CD4-positive, alpha-beta T cell (primary cell): ENCODE measurements around the gene GARIN1A. TPM values are rescaled to one million over a fixed set of nuclear protein-coding genes. Genes with fewer than 3 reads are reported as not detected.

Source experiments
- ATAC-seq: fragments of 200-7000 bp; cut with Tn5 transposase; one replicate; pipeline ENCODE4 v1.10.0; 2022; ENCODE audit warnings: mild to moderate bottlenecking; ENCODE audit not compliant: poor library complexity
- CTCF ChIA-PET: fragments of 350-600 bp; sonication (Branson Sonifier 250); formaldehyde crosslinking; loops from one replicate; lab custom pipeline; 2021; ENCODE audit warnings: antibody characterized with exemption, inconsistent platforms; lab: Charles Lee
- POLR2A ChIA-PET: fragments of 350-600 bp; sonication (Branson Sonifier 250); formaldehyde crosslinking; loops from one replicate; lab custom pipeline; 2021; ENCODE audit warnings: antibody characterized with exemption, inconsistent platforms; lab: Charles Lee
- DNase-seq, 14 experiments: peaks; one replicate each; pipeline ENCODE4 v3.0.0-alpha.2; 2013 to 2020; ENCODE audit warnings: mixed read lengths in 2 of 14
- H3K27ac ChIP-seq, 2 donors: one replicate each; pipeline versions ENCODE4 v1.5.1 to v1.7.0; 2013; ENCODE audit warnings: low read length in 2 of 2, low read depth in 1 of 2, mild to moderate bottlenecking in 1 of 2
- H3K27me3 ChIP-seq, 2 experiments: 1 replicate in 1 of 2; 2 replicates in 1 of 2; pipeline versions ENCODE4 v1.6.1 to v1.7.0; 2013; ENCODE audit warnings: low read length in 2 of 2, control low read depth in 1 of 2, mild to moderate bottlenecking in 1 of 2, moderate library complexity in 1 of 2; ENCODE audit not compliant: insufficient read depth in 2 of 2, control insufficient read depth in 1 of 2
- H3K36me3 ChIP-seq: one replicate; pipeline ENCODE4 v1.6.1; 2013; ENCODE audit warnings: low read length, control low read depth; ENCODE audit not compliant: insufficient read depth
- H3K4me1 ChIP-seq: one replicate; pipeline ENCODE4 v1.6.1; 2013; ENCODE audit warnings: low read length, control low read depth; ENCODE audit not compliant: insufficient read depth
- H3K4me3 ChIP-seq: one replicate; pipeline ENCODE4 v1.5.1; 2013; ENCODE audit warnings: mild to moderate bottlenecking, low read length, moderate library complexity
- H3K9me3 ChIP-seq, 2 experiments: 1 replicate in 1 of 2; 2 replicates in 1 of 2; pipeline versions ENCODE4 v1.6.1 to v1.7.0; 2013; ENCODE audit warnings: low read length in 2 of 2, mild to moderate bottlenecking in 2 of 2, control low read depth in 1 of 2, moderate library complexity in 1 of 2; ENCODE audit not compliant: control insufficient read depth in 1 of 2, insufficient read depth in 1 of 2
- H3K27ac Mint-ChIP-seq: one replicate; pipeline ENCODE4 v1.8.0; 2020; ENCODE audit warnings: mixed read lengths
- H3K27me3 Mint-ChIP-seq: one replicate; pipeline ENCODE4 v1.8.0; 2021; ENCODE audit warnings: mixed read lengths
- H3K36me3 Mint-ChIP-seq: one replicate; pipeline ENCODE4 v1.8.0; 2021; ENCODE audit warnings: low read depth, mixed read lengths
- H3K4me1 Mint-ChIP-seq: one replicate; pipeline ENCODE4 v1.8.0; 2021; ENCODE audit warnings: low read depth, mixed read lengths
- H3K4me3 Mint-ChIP-seq: one replicate; pipeline ENCODE4 v1.8.0; 2020; ENCODE audit warnings: mild to moderate bottlenecking, mixed read lengths
- H3K9me3 Mint-ChIP-seq: one replicate; pipeline ENCODE4 v1.8.0; 2020; ENCODE audit warnings: mixed read lengths
- CTCF ChIP-seq: fragments of 200-600 bp; IDR thresholded peaks from one replicate; pipeline ENCODE4 v1.8.0; 2022; ENCODE audit warnings: antibody characterized with exemption, mild to moderate bottlenecking
- intact Hi-C, 2 experiments: fragments of 100-400 bp; cut with DNase I in 1 of 2; cut with micrococcal nuclease in 1 of 2; formaldehyde crosslinking; loops; one replicate each; pipeline versions ENCODE4 v1.15.1 to v1.9.0; 2023 to 2025; cut with DNase I, micrococcal nuclease
- total RNA-seq, 174 experiments: library from RNA in 2 of 174; stranded (reverse) in 2 of 174; gene quantifications; one replicate each; pipeline ENCODE4 v1.2.3 and lab custom pipeline; 2021 to 2026

Gene GARIN1A
- total RNA-seq, 2 experiments from 2014 or later = 0.71 to 0.73 TPM

- CTCF ChIA-PET = no interaction called here
- Histone ChIP-seq H3K4me3 (no peak overlapping the region), H3K27me3 (no peaks in the 10 kb centered on the region), H3K4me1 (no peaks in the 10 kb centered on the region), H3K27ac (no peak overlapping the region), H3K9me3 (no peaks in the 10 kb centered on the region), H3K36me3 (no peaks in the 10 kb centered on the region)
- ATAC-seq (no peak), DNase-seq (no peak)
- POLR2A ChIA-PET = no interaction called here
- Mint-ChIP-seq H3K27me3 (peaks cover 8% of the 10 kb centered on the region), H3K4me3 (no peak overlapping the region), H3K9me3 (no peaks in the 10 kb centered on the region), H3K27ac (no peak overlapping the region), H3K36me3 (no peaks in the 10 kb centered on the region), H3K4me1 (no peaks in the 10 kb centered on the region)
- no peak for TF ChIP-seq CTCF
- intact Hi-C loops = no loop called here
Measured at GRCh38 chr7:128707752-128708151, 35.7 kb downstream of the GARIN1A start.

GRCh38 chr7:128708235-128708634 is 36.1 kb downstream of the GARIN1A start:
- TF ChIP-seq CTCF = no peak
- H3K27me3 Mint-ChIP-seq = peaks cover 8% of the 10 kb centered on the region
- H3K4me1 Mint-ChIP-seq = no peaks in the 10 kb centered on the region
- peaks cover 0 to 4% of the 10 kb centered on the region in 2 experiments for H3K9me3 ChIP-seq
- intact Hi-C loops = no loop called here
- H3K4me3 Mint-ChIP-seq = no peak overlapping the region
- no peaks in the 10 kb centered on the region for H3K27me3 ChIP-seq
- ChIA-PET POLR2A (no interaction called here), CTCF (no interaction called here)
- ATAC-seq = no peak
- no peak overlapping the region for H3K27ac ChIP-seq
- no peaks in the 10 kb centered on the region for H3K4me1 ChIP-seq
- H3K36me3 ChIP-seq = no peaks in the 10 kb centered on the region
- no peak overlapping the region for H3K27ac Mint-ChIP-seq
- H3K4me3 ChIP-seq = no peak overlapping the region
- H3K9me3 Mint-ChIP-seq = no peaks in the 10 kb centered on the region
- DNase-seq = no peak
- H3K36me3 Mint-ChIP-seq = no peaks in the 10 kb centered on the region

GRCh38 chr7:128708824-128709223 is 36.7 kb downstream of the GARIN1A start:
- DNase-seq (no peak), ATAC-seq (no peak)
- intact Hi-C loops = no loop called here
- Mint-ChIP-seq H3K27ac (no peak overlapping the region), H3K9me3 (no peaks in the 10 kb centered on the region), H3K4me1 (no peaks in the 10 kb centered on the region), H3K27me3 (peaks cover 8% of the 10 kb centered on the region), H3K4me3 (no peak overlapping the region), H3K36me3 (no peaks in the 10 kb centered on the region)
- TF ChIP-seq CTCF = no peak
- POLR2A ChIA-PET = no interaction called here
- H3K27ac ChIP-seq = no peak overlapping the region
- H3K4me3 ChIP-seq = no peak overlapping the region
- no peaks in the 10 kb centered on the region for H3K27me3 ChIP-seq
- CTCF ChIA-PET = no interaction called here
- H3K9me3 ChIP-seq = peaks cover 0 to 4% of the 10 kb centered on the region in 2 experiments
- no peaks in the 10 kb centered on the region for H3K4me1 ChIP-seq
- H3K36me3 ChIP-seq = no peaks in the 10 kb centered on the region
